ENCODE data around the gene LPAR5.

The LPAR5 gene

GRCh38 chr12:6630736-6631135 is 5.0 kb downstream of the LPAR5 start:
- TF ChIP-seq JUND (IDR thresholded peaks at IDR 0.05; ENCODE audit: low read depth), result no peak
- in situ Hi-C loops (cut with HindIII; ENCODE audit: low pct_unique_long_range_greater_than_20kb, low sequenced_read_pairs), result no loop called here
- no peak for DNase-seq (ENCODE audit: low read depth in 1 of 2, low spot score in 1 of 2)

GRCh38 chr12:6627616-6628015 is 8.1 kb downstream of the LPAR5 start:
- no peak for DNase-seq (ENCODE audit: low read depth in 1 of 2, low spot score in 1 of 2)
- in situ Hi-C loops (cut with HindIII; ENCODE audit: low pct_unique_long_range_greater_than_20kb, low sequenced_read_pairs), result no loop called here
- no peak for TF ChIP-seq JUND (IDR thresholded peaks at IDR 0.05; ENCODE audit: low read depth)

- no peak for DNase-seq (ENCODE audit: low read depth in 1 of 2, low spot score in 1 of 2)
- in situ Hi-C loops (cut with HindIII; ENCODE audit: low pct_unique_long_range_greater_than_20kb, low sequenced_read_pairs), result no loop called here
- no peak for TF ChIP-seq JUND (IDR thresholded peaks at IDR 0.05; ENCODE audit: low read depth)
These were observed 9.0 kb downstream of the LPAR5 start for GRCh38 chr12:6626654-6627283.

GRCh38 chr12:6620885-6621274 is 14.9 kb downstream of the LPAR5 start:
- TF ChIP-seq JUND (IDR thresholded peaks at IDR 0.05; ENCODE audit: low read depth), result no peak
- in situ Hi-C loops (cut with HindIII; ENCODE audit: low pct_unique_long_range_greater_than_20kb, low sequenced_read_pairs), result no loop called here
- no peak for DNase-seq (ENCODE audit: low read depth in 1 of 2, low spot score in 1 of 2)

GRCh38 chr12:6620137-6620884 is 15.4 kb downstream of the LPAR5 start:
- in situ Hi-C loops (cut with HindIII; ENCODE audit: low pct_unique_long_range_greater_than_20kb, low sequenced_read_pairs), result no loop called here

GRCh38 chr12:6618483-6619225 is 17.1 kb downstream of the LPAR5 start:
- no peak for DNase-seq (ENCODE audit: low read depth in 1 of 2, low spot score in 1 of 2)
- no peak for TF ChIP-seq JUND (IDR thresholded peaks at IDR 0.05; ENCODE audit: low read depth)
- in situ Hi-C loops (cut with HindIII; ENCODE audit: low pct_unique_long_range_greater_than_20kb, low sequenced_read_pairs), result no loop called here

More at GRCh38 chr12:6620137-6620884, 15.4 kb downstream of the LPAR5 start:
- DNase-seq (ENCODE audit: low read depth in 1 of 2, low spot score in 1 of 2), result no peak
- no peak for TF ChIP-seq JUND (IDR thresholded peaks at IDR 0.05; ENCODE audit: low read depth)

DNA sequence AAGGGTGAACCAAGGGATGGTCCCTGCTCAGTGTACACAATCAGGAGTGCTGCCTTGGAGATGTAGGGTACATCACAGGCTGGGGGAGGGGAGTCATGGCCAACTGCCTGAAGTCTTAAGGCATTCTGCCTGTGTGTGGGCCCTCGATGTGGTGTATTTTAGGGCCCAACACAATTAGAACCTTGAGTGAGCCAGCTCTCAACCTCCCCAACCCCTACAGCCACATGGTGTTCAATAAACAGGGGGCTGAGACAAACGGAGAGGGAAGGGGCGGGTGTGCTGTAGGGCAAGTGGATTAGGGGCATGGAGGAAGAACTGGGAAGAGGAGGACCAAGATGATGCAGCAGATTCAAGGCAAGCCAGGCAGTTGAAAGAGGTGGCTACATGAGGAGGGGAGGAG is 20.0 kb downstream of the LPAR5 start:
- in situ Hi-C loops (cut with HindIII; ENCODE audit: low pct_unique_long_range_greater_than_20kb, low sequenced_read_pairs), result no loop called here
- TF ChIP-seq JUND (IDR thresholded peaks at IDR 0.05; ENCODE audit: low read depth), result no peak
- DNase-seq (ENCODE audit: low read depth in 1 of 2, low spot score in 1 of 2), result no peak

- DNase-seq (ENCODE audit: low read depth in 1 of 2, low spot score in 1 of 2), result peak in 1 of 2 experiments; percentile 29
- TF ChIP-seq JUND (IDR thresholded peaks at IDR 0.05; ENCODE audit: low read depth), result no peak
- in situ Hi-C loops (cut with HindIII; ENCODE audit: low pct_unique_long_range_greater_than_20kb, low sequenced_read_pairs), result no loop called here
These were observed 21.1 kb downstream of the LPAR5 start for GRCh38 chr12:6614513-6615172.

- peak; percentile 46 to 95 for DNase-seq (ENCODE audit: low read depth in 1 of 2, low spot score in 1 of 2)
- in situ Hi-C loops (cut with HindIII; ENCODE audit: low pct_unique_long_range_greater_than_20kb, low sequenced_read_pairs), result no loop called here
- TF ChIP-seq JUND (IDR thresholded peaks at IDR 0.05; ENCODE audit: low read depth), result no peak
These were observed 21.8 kb downstream of the LPAR5 start for GRCh38 chr12:6613776-6614512.

DNA sequence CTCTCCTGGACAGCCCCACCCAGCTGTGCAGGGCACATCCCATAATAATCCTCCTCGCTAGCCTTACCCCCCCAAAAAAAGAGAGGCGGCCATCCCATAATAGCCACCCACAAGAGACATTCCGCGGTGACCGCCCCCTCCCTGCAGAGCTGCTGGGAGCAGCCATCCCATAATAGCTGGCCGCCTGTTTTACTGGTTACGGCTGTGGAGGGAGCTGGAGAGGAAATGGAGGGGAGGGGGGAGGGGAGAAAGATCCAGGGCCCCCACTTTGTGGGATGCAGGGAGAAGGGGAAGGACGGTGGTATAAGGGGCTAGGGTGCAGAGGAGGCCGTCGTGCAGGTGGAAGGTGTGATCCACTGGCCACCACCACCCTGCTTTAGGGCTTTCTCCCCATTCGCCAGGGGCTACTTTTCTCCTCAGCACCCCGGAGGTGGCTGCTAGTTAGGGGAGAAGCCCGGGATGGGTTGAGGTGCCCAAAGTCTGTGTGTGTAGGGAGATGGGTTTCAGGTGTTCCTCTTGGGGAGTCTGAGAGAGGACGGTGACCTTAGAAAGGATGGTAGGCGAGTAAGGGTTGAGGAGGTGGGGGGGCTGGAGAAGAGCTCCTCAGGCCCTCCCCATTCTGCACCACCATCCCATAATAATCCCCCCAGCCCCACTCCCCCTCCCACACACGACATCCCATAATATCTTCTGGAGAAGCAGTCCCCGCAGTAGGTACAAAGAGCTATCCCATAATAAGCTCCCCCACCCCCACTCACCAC is 22.6 kb downstream of the LPAR5 start:
- in situ Hi-C loops (cut with HindIII; ENCODE audit: low pct_unique_long_range_greater_than_20kb, low sequenced_read_pairs), result no loop called here
- peak in 1 of 2 experiments; percentile 93 for DNase-seq (ENCODE audit: low read depth in 1 of 2, low spot score in 1 of 2)

DNA sequence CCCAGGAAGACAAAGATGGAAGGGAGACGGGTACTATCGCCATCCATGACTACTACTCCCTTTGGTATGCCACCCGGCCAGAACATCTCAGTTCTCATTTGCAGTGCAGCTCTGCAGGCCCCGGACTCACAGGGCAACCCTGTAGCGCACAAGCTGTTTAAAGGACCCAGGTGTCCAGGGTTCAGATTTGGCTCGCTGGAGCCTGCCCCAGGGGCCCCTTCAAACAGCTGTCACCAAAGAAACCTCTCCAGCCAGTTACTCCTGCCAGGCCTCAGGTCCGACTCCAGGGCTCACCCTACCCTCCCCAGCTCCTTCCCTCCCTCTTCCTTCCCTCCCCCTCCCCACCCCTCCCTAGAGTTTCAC is 23.1 kb downstream of the LPAR5 start:
- TF ChIP-seq JUND (IDR thresholded peaks at IDR 0.05; ENCODE audit: low read depth), result no peak
- no peak for DNase-seq (ENCODE audit: low read depth in 1 of 2, low spot score in 1 of 2)
- in situ Hi-C loops (cut with HindIII; ENCODE audit: low pct_unique_long_range_greater_than_20kb, low sequenced_read_pairs), result no loop called here

More for the DNA sequence above, 22.6 kb downstream of the LPAR5 start:
- TF ChIP-seq JUND (IDR thresholded peaks at IDR 0.05; ENCODE audit: low read depth), result no peak

All from T47D (cell line).